Measurements from ENCODE around the gene ZKSCAN7. TPM values are rescaled to one million over a fixed set of nuclear protein-coding genes. Genes with fewer than 3 reads are reported as not detected.

ZKSCAN7 gene
- total and polyA plus RNA-seq, 2 of the 8 experiments (the other 6 are each of a cell fraction or from before 2014, with no cell fraction given) = 5.5 to 8.5 TPM

GRCh38 chr3:44584646-44585501, 29.9 kb downstream of the ZKSCAN7 start, which contains the start of gene ZNF660:
ZNF660 (plus strand) TSS chr3:44584964; CDS start chr3:44594194, 9,230 bp downstream.
- Histone ChIP-seq H3K4me1 (replicated peaks in 1 of 4; ENCODE audit: control insufficient read depth in 3 of 4, insufficient read depth in 4 of 4, low read length in 3 of 4) (peaks cover 0 to 3% (median 0%) of the 10 kb centered on the region in 4 experiments; a peak in 3 of 7 replicates), H3K4me2 (ENCODE audit: insufficient read depth in 1 of 2, low read depth in 2 of 2, low read length in 2 of 2) (peak within 1 kb of the TSS; percentile 81 to 91), H3K27me3 (replicated peaks in 1 of 4; ENCODE audit: control insufficient read depth in 3 of 4, extremely low read depth in 1 of 4, insufficient read depth in 3 of 4, low read length in 3 of 4) (no peaks in the 10 kb centered on the region), H3K4me3 (ENCODE audit: extremely low read depth in 1 of 4, insufficient read depth in 2 of 4, low read depth in 3 of 4, low read length in 4 of 4) (peak within 1 kb of the TSS; percentile 75 to 92 (median 83)), H3K56ac (replicated peaks; ENCODE audit: insufficient read length, low read depth, low read length) (peak within 1 kb of the TSS; percentile 52), H2BK5ac (ENCODE audit: low read depth, low read length) (peak within 1 kb of the TSS; percentile 69; the same call in 1 of the 2 replicates), H4K5ac (ENCODE audit: insufficient read length, low read depth, low read length) (peak within 1 kb of the TSS; percentile 78), H3K4ac (replicated peaks; ENCODE audit: insufficient read length, low read depth, low read length) (peak within 1 kb of the TSS; percentile 74), H3K14ac (ENCODE audit: insufficient read length) (no peak within 1 kb of the TSS), H4K8ac (ENCODE audit: extremely low read depth, insufficient read depth, low read length) (peak within 1 kb of the TSS; percentile 99; the same call in 1 of the 2 replicates), H4K91ac (replicated peaks; ENCODE audit: insufficient read length, low read length) (peak within 1 kb of the TSS; percentile 95), H3K9ac (replicated peaks in 1 of 4; ENCODE audit: extremely low read depth in 1 of 4, low read depth in 3 of 4, low read length in 3 of 4) (peak within 1 kb of the TSS; percentile 78 to 94 (median 90)), H3K79me1 (ENCODE audit: low read depth, low read length) (peaks cover 3% of the 10 kb centered on the region; the same call in 1 of the 2 replicates), H4K20me1 (replicated peaks in 1 of 2; ENCODE audit: control insufficient read depth in 1 of 2, insufficient read depth in 2 of 2, low read length in 2 of 2) (no peaks in the 10 kb centered on the region), H3K27ac (ENCODE audit: low read depth, low read length) (peak within 1 kb of the TSS; percentile 77), H3K36me3 (ENCODE audit: control insufficient read depth in 2 of 4, insufficient read depth in 4 of 4, low read length in 3 of 4) (peaks cover 0 to 29% (median 15%) of the 10 kb centered on the region in 4 experiments; a peak in 6 of 8 replicates), H2BK15ac (ENCODE audit: low read length) (peak within 1 kb of the TSS; percentile 40; the same call in 1 of the 2 replicates), H3K9me3 (ENCODE audit: insufficient read depth in 2 of 2, low read depth in 1 of 2, low read length in 1 of 2) (no peaks in the 10 kb centered on the region), H3K18ac (ENCODE audit: extremely low read depth, low read length) (peak within 1 kb of the TSS; percentile 15; the same call in 1 of the 2 replicates), H2BK20ac (ENCODE audit: low read length) (no peak within 1 kb of the TSS), H2AK5ac (ENCODE audit: low read depth, low read length) (no peak within 1 kb of the TSS), H3K23me2 (ENCODE audit: low read depth, low read length) (peaks cover 4% of the 10 kb centered on the region; the same call in 1 of the 2 replicates), H3K23ac (ENCODE audit: insufficient read length) (no peak within 1 kb of the TSS), H3K79me2 (ENCODE audit: control insufficient read depth in 1 of 2, insufficient read depth in 2 of 2, low read length in 2 of 2) (peaks cover 0 to 5% of the 10 kb centered on the region in 2 experiments; a peak in 1 of 4 replicates), H2BK12ac (ENCODE audit: low read depth, low read length) (no peak within 1 kb of the TSS), H2BK120ac (replicated peaks; ENCODE audit: low read depth, low read length) (no peak within 1 kb of the TSS), H2AFZ (ENCODE audit: low read length) (peak within 1 kb of the TSS; percentile 29; the same call in 1 of the 2 replicates)
- FAIRE-seq (peak; percentile 92), DNase-seq (ENCODE audit: low read depth in 1 of 2, low spot score in 2 of 2) (peak; percentile 81 to 84)
- CTCF ChIA-PET (ENCODE audit: partially characterized antibody) = interaction anchor here (1.4 kb wide), 1 partner anchor 51 kb away, joined by 4 read pairs; no protein-coding TSS in a partner anchor
- 4% methylated on average over 41 of the region's 41 CpGs; no CpG with 5 or more reads in 1 of the 2 experiments for WGBS, 2 experiments (ENCODE audit: extremely low coverage in 1 of 2, insufficient coverage in 1 of 2, insufficient read length in 1 of 2, insufficient replicate concordance in 2 of 2, low coverage in 1 of 2, low lambda C conversion rate in 2 of 2, missing lambda C conversion rate in 1 of 2)
- POLR2A ChIA-PET (ENCODE audit: partially characterized antibody) = interaction anchor here (0.8 to 2.4 kb wide), 22 partner anchors 11 to 391 kb away, joined by 3 to 20 read pairs (median 6); partner anchors contain the start of genes EXOSC7, KIAA1143, KIF15 and TCAIM
- no peak for TF ChIP-seq CHD1 (IDR thresholded peaks at IDR 0.05; ENCODE audit: low read depth, low read length)
- TF ChIP-seq CREB1 (IDR thresholded peaks at IDR 0.05) = peak; percentile 86
- peak; percentile 91 for TF ChIP-seq TAF1 (IDR thresholded peaks at IDR 0.05; ENCODE audit: low read depth, low read length)
- no peak for TF ChIP-seq GABPA (IDR thresholded peaks at IDR 0.05; ENCODE audit: borderline replicate concordance, insufficient read depth, low read length)
- no peak for TF ChIP-seq RXRA (IDR thresholded peaks at IDR 0.05; ENCODE audit: insufficient read depth, low read depth, low read length)
- TF ChIP-seq SUZ12 (IDR thresholded peaks at IDR 0.05; ENCODE audit: low read length) = no peak
- no peak; a peak in 1 of 4 replicates for TF ChIP-seq HDAC2 (IDR thresholded peaks at IDR 0.05; ENCODE audit: borderline replicate concordance in 1 of 2, low read depth in 2 of 2, low read length in 2 of 2)
- no peak; the same call in 1 of the 2 replicates for TF ChIP-seq MAFK (IDR thresholded peaks at IDR 0.05; ENCODE audit: low read depth, low read length)
- no peak for TF ChIP-seq RBBP5 (IDR thresholded peaks at IDR 0.05; ENCODE audit: borderline replicate concordance, low read depth, low read length)
- TF ChIP-seq NANOG (IDR thresholded peaks at IDR 0.05; ENCODE audit: insufficient read depth, low read depth, low read length, poor library complexity, severe bottlenecking) = no peak
